Measurements from ENCODE around the gene ITGA11. TPM values are rescaled to one million over a fixed set of nuclear protein-coding genes. Genes with fewer than 3 reads are reported as not detected.
A peak's percentile ranks its signal among the peaks of the same experiment; 100 is the strongest.

The ITGA11 gene
- total and polyA plus RNA-seq, 2 of the 4 experiments (the other 2 are of a cell fraction), result 4.1 to 6.6 TPM

DNA sequence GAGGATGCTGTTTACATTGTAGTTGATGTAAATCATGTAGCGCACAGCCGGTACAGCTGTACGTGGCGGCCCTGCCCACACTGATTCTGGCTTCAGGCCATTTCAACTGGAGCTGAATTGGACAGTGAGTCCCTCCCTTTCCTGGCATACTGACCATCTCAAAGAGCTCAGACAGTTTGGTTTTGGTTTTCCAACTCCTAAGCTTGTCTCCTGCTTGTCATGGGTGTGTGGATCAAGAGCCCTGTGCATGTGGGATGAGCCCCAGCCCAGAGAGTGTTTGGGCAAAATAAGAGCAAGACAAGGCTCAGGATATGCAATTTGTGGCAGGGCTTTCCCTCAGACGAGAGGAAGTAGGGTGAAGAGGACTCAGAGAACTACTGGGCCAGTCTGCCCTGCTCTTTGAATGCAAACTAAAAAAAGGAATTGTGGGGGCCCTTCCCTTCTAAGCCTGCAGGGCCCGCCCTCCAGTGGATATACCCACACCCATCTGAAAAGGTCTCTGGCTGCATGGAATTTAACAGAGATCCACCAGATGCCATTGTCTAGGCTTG lies 13.3 kb downstream of the ITGA11 start:
- no CpG with 5 or more reads among the region's 6 CpGs for WGBS, 2 experiments (ENCODE audit: extremely low coverage in 2 of 2, insufficient read length in 1 of 2)
- ATAC-seq (ENCODE audit: low read depth) (peak; percentile 75), DNase-seq (peak; percentile 88)
- no peak overlapping the region for H3K4me3 ChIP-seq (ENCODE audit: insufficient read depth, low read depth, low read length)
- H4K8ac ChIP-seq (ENCODE audit: low read depth in 2 of 2, low read length in 2 of 2), result peak overlapping the region; percentile 3 to 47; a peak in 2 of 4 replicates
- H3K9me1 ChIP-seq (ENCODE audit: insufficient read depth, low read length), result peaks cover 32% of the 10 kb centered on the region
- H2BK20ac ChIP-seq (ENCODE audit: low read depth, low read length), result peak overlapping the region; percentile 52
- H3K23ac ChIP-seq (ENCODE audit: low read depth, low read length), result peak overlapping the region; percentile 7
- H3K4me1 ChIP-seq (ENCODE audit: control insufficient read depth, insufficient read depth, low read length), result peaks cover 25% of the 10 kb centered on the region
- BruUV-seq (replicated peaks), result no TSS peak
- no peaks in the 10 kb centered on the region for H3K27me3 ChIP-seq (ENCODE audit: control insufficient read depth, insufficient read depth, low read length)
- H4K91ac ChIP-seq (ENCODE audit: insufficient read depth, low read depth, low read length), result peak overlapping the region; percentile 42
- peak overlapping the region; percentile 56 for H2AFZ ChIP-seq (replicated peaks; ENCODE audit: low read length, poor library complexity)
- H3K56ac ChIP-seq (ENCODE audit: extremely low read depth, insufficient read depth, low read length), result no peak overlapping the region
- POLR2A ChIA-PET (ENCODE audit: unreplicated experiment), result no interaction called here
- peak overlapping the region; percentile 66 for H3K4ac ChIP-seq (ENCODE audit: low read depth, low read length)
- peak overlapping the region; percentile 67; the same call in 1 of the 2 replicates for H3K27ac ChIP-seq (ENCODE audit: insufficient read depth, low read length)
- in situ Hi-C loops (cut with MboI; ENCODE audit: low sequenced_read_pairs) (no loop called here), intact Hi-C loops (cut with micrococcal nuclease) (no loop called here), dilution Hi-C loops (cut with HindIII; ENCODE audit: low sequenced_read_pairs, unreplicated experiment) (no loop called here)
- H2BK120ac ChIP-seq (ENCODE audit: low read depth, low read length), result peak overlapping the region; percentile 81
- no peak for TF ChIP-seq BHLHE40 (IDR thresholded peaks at IDR 0.05; ENCODE audit: low read depth, low read length)
- TF ChIP-seq NFE2L2 (IDR thresholded peaks at IDR 0.05; ENCODE audit: low read depth, low read length), result no peak
- no peak for TF ChIP-seq MAFK (IDR thresholded peaks at IDR 0.05; ENCODE audit: low read depth, low read length)
- TF ChIP-seq RFX5 (IDR thresholded peaks at IDR 0.05; ENCODE audit: low read depth, low read length), result no peak
- no peak for TF ChIP-seq SMC3 (IDR thresholded peaks at IDR 0.05; ENCODE audit: low read depth, low read length)
- no peak for TF ChIP-seq MXI1 (IDR thresholded peaks at IDR 0.05; ENCODE audit: borderline replicate concordance, low read depth, low read length)
- no peak for TF ChIP-seq RCOR1 (IDR thresholded peaks at IDR 0.05; ENCODE audit: insufficient replicate concordance, low read length)
- TF ChIP-seq, protein P1, sequence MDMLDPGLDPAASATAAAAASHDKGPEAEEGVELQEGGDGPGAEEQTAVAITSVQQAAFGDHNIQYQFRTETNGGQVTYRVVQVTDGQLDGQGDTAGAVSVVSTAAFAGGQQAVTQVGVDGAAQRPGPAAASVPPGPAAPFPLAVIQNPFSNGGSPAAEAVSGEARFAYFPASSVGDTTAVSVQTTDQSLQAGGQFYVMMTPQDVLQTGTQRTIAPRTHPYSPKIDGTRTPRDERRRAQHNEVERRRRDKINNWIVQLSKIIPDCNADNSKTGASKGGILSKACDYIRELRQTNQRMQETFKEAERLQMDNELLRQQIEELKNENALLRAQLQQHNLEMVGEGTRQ (IDR thresholded peaks at IDR 0.05; ENCODE audit: low read depth, low read length), result no peak
- no peak for TF ChIP-seq CEBPB (IDR thresholded peaks at IDR 0.05; ENCODE audit: low read depth, low read length)
- TF ChIP-seq, protein P2, sequence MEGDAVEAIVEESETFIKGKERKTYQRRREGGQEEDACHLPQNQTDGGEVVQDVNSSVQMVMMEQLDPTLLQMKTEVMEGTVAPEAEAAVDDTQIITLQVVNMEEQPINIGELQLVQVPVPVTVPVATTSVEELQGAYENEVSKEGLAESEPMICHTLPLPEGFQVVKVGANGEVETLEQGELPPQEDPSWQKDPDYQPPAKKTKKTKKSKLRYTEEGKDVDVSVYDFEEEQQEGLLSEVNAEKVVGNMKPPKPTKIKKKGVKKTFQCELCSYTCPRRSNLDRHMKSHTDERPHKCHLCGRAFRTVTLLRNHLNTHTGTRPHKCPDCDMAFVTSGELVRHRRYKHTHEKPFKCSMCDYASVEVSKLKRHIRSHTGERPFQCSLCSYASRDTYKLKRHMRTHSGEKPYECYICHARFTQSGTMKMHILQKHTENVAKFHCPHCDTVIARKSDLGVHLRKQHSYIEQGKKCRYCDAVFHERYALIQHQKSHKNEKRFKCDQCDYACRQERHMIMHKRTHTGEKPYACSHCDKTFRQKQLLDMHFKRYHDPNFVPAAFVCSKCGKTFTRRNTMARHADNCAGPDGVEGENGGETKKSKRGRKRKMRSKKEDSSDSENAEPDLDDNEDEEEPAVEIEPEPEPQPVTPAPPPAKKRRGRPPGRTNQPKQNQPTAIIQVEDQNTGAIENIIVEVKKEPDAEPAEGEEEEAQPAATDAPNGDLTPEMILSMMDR (conservative IDR thresholded peaks at IDR 0.05; ENCODE audit: low read depth, low read length), result no peak
- no peak for TF ChIP-seq RAD21 (IDR thresholded peaks at IDR 0.05; ENCODE audit: low read length)
- TF ChIP-seq CHD1 (IDR thresholded peaks at IDR 0.05; ENCODE audit: low read depth, low read length), result no peak
- no peak for TF ChIP-seq FOS (IDR thresholded peaks at IDR 0.05; ENCODE audit: low read depth, low read length)
- TF ChIP-seq POLR2A (IDR thresholded peaks at IDR 0.05; ENCODE audit: low read depth, low read length), result no peak
- TF ChIP-seq MAZ (IDR thresholded peaks at IDR 0.05; ENCODE audit: borderline replicate concordance, low read depth, low read length), result no peak
- peaks cover 12% of the 10 kb centered on the region; the same call in 1 of the 2 replicates for H4K20me1 ChIP-seq (ENCODE audit: insufficient read depth, low read length)
- H2BK5ac ChIP-seq (ENCODE audit: low read depth, low read length, poor library complexity, severe bottlenecking), result peak overlapping the region; percentile 19
- CTCF ChIA-PET, result interaction anchor here (1.3 kb wide), 1 partner anchor 112 kb away, joined by 4 read pairs; no protein-coding TSS in a partner anchor
- no peak overlapping the region for H2AK9ac ChIP-seq (replicated peaks; ENCODE audit: low read depth, low read length, poor library complexity)
- peak overlapping the region; percentile 44 for H4K5ac ChIP-seq (ENCODE audit: low read depth, low read length)
- H3K79me1 ChIP-seq (ENCODE audit: low read depth in 1 of 2, low read length in 2 of 2), result peaks cover 3 to 50% of the 10 kb centered on the region in 2 experiments; a peak in 3 of 4 replicates
- peak overlapping the region; percentile 84 for H3K18ac ChIP-seq (ENCODE audit: low read depth, low read length)
- no peaks in the 10 kb centered on the region for H3K9me3 ChIP-seq (ENCODE audit: control insufficient read depth, insufficient read depth, low read length)
- H3K4me2 ChIP-seq (ENCODE audit: low read depth, low read length), result peak overlapping the region; percentile 33
- H2BK15ac ChIP-seq (ENCODE audit: low read depth, low read length), result peak overlapping the region; percentile 13; the same call in 1 of the 3 replicates
- H2AK5ac ChIP-seq (ENCODE audit: low read depth, low read length), result peak overlapping the region; percentile 21; the same call in 1 of the 2 replicates
- peak overlapping the region; percentile 59 for H3K14ac ChIP-seq (replicated peaks; ENCODE audit: low read depth, low read length)
- H3K9ac ChIP-seq (ENCODE audit: low read depth, low read length), result no peak overlapping the region
- no peaks in the 10 kb centered on the region for H3K36me3 ChIP-seq (ENCODE audit: control insufficient read depth, insufficient read depth, low read length)

All from IMR-90 (cell line).